HCT116 (cell line): Measurements from ENCODE around the gene SIRT7.

Experiments
- CTCF ChIP-seq, 3 experiments: fragments of 200-600 bp in 1 of 3; sonication (generic) in 1 of 3; IDR thresholded peaks in 2 of 3; conservative IDR thresholded peaks in 1 of 3; 2 replicates each; pipeline ENCODE4 v1.5.1; 2012 to 2017; ENCODE audit warnings: low read depth in 2 of 3, low read length in 2 of 3, antibody characterized with exemption in 1 of 3, borderline replicate concordance in 1 of 3, control low read depth in 1 of 3, mild to moderate bottlenecking in 1 of 3, mixed read lengths in 1 of 3, mixed run types in 1 of 3, moderate library complexity in 1 of 3; ENCODE audit not compliant: insufficient read depth in 1 of 3
- EZH2 ChIP-seq: fragments of 200-600 bp; sonication (generic); IDR thresholded peaks from 2 replicates; pipeline ENCODE4 v1.6.1; 2017; ENCODE audit warnings: antibody characterized with exemption, mixed run types
- EZH2phosphoT487 ChIP-seq: fragments of 200-600 bp; IDR thresholded peaks from 2 replicates; pipeline ENCODE4 v1.6.1; 2018; ENCODE audit warnings: antibody characterized with exemption, borderline replicate concordance
- MAX ChIP-seq: IDR thresholded peaks from 2 replicates; pipeline ENCODE4 v1.6.1; 2012
- POLR2A ChIP-seq: IDR thresholded peaks from 2 replicates; pipeline ENCODE4 v1.7.0; 2011; ENCODE audit warnings: borderline replicate concordance; ENCODE audit not compliant: insufficient read depth, insufficient read length; ENCODE audit errors: extremely low read depth
- REST ChIP-seq: IDR thresholded peaks from 2 replicates; pipeline ENCODE4 v1.6.1; 2012; ENCODE audit warnings: low read depth
- SP1 ChIP-seq: IDR thresholded peaks from 2 replicates; pipeline ENCODE4 v1.6.1; 2012; ENCODE audit warnings: low read depth
- ZBTB33 ChIP-seq: IDR thresholded peaks from 2 replicates; pipeline ENCODE4 v1.6.1; 2011; ENCODE audit warnings: mild to moderate bottlenecking, low read length, moderate library complexity; ENCODE audit not compliant: insufficient replicate concordance; ENCODE audit errors: extremely low read depth
- ZNF274 ChIP-seq: fragments of 200-500 bp; sonication (Bioruptor generic); IDR thresholded peaks from 2 replicates; pipeline ENCODE4 v1.6.1; 2014; ENCODE audit warnings: mild to moderate bottlenecking, low read depth, low read length, inconsistent platforms

GRCh38 chr17:81871387-81872230 lies 46.4 kb downstream of the SIRT7 start:
- no peak for TF ChIP-seq POLR2A
- no peak for TF ChIP-seq EZH2
- TF ChIP-seq CTCF (IDR thresholded peaks at IDR 0.05 in 2 of 3, conservative IDR thresholded peaks at IDR 0.05 in 1 of 3; ENCODE audit: borderline replicate concordance in 1 of 3, insufficient read depth in 1 of 3, low read depth in 2 of 3, low read length in 2 of 3), result no peak; a peak in 1 of 6 replicates
- TF ChIP-seq ZNF274, result no peak
- no peak for TF ChIP-seq SP1
- no peak for TF ChIP-seq ZBTB33
- TF ChIP-seq EZH2phosphoT487, result no peak
- no peak for TF ChIP-seq MAX
- no peak for TF ChIP-seq REST
